IMR-90 (cell line): ENCODE measurements around the gene EIF6.

ENCODE experiments used
- POLR2A ChIP-seq: IDR thresholded peaks from 2 replicates; pipeline ENCODE4 v1.6.1; 2012; ENCODE audit warnings: mild to moderate bottlenecking, low read depth, low read length
- TF ChIP-seq, protein P1 (sequence below): conservative IDR thresholded peaks from 2 replicates; pipeline ENCODE4 v1.5.1; 2012; ENCODE audit warnings: mild to moderate bottlenecking, low read depth, low read length, improper control_type of control experiment

DNA sequence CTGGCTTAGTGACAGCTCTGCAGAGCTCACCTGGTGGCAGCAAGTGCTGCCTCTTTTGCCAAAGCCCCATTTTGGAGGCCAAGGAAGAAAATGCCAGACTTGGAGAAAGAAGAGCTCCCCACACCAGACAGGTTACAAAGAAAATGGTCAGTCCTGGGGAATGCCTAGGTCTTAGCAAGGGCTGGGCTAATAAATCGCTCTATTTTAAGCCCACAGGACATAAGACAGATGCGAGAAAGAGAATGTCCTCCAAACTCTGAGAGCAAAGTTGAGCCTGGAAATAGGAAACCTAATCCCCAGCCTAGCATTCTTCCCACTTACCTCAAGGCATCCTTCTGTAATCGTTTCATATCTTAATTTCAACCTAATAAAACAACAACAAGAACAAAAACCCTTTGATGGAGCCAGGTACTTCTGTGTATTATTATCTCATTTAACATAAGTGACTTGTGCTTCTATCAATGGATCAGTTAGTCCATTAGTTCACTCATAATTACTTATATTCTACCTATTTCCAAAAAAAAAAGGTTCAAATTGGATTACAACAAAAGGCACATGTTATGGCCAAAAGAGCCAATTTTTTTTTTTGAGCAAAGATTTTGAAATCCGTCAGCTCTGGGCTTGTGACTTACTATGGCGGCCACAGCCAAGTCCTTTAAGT is 48.1 kb upstream of the EIF6 start:
- TF ChIP-seq, protein P1, sequence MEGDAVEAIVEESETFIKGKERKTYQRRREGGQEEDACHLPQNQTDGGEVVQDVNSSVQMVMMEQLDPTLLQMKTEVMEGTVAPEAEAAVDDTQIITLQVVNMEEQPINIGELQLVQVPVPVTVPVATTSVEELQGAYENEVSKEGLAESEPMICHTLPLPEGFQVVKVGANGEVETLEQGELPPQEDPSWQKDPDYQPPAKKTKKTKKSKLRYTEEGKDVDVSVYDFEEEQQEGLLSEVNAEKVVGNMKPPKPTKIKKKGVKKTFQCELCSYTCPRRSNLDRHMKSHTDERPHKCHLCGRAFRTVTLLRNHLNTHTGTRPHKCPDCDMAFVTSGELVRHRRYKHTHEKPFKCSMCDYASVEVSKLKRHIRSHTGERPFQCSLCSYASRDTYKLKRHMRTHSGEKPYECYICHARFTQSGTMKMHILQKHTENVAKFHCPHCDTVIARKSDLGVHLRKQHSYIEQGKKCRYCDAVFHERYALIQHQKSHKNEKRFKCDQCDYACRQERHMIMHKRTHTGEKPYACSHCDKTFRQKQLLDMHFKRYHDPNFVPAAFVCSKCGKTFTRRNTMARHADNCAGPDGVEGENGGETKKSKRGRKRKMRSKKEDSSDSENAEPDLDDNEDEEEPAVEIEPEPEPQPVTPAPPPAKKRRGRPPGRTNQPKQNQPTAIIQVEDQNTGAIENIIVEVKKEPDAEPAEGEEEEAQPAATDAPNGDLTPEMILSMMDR: no peak
- no peak for TF ChIP-seq POLR2A
